SU-DHL-6 (cell line): ENCODE measurements around the gene INTS11.

Experiments
- CTCF ChIP-seq: fragments of 200-600 bp; sonication (generic); IDR thresholded peaks from one replicate; pipeline ENCODE4 v1.5.1; 2017; ENCODE audit warnings: antibody characterized with exemption, mild to moderate bottlenecking, low read length, moderate library complexity; ENCODE audit not compliant: insufficient read depth, poor library complexity, severe bottlenecking
- EZH2phosphoT487 ChIP-seq: fragments of 200-600 bp; sonication (generic), shearing (Covaris generic); conservative IDR thresholded peaks from 2 replicates; pipeline ENCODE4 v1.6.1; 2018; ENCODE audit warnings: mild to moderate bottlenecking, antibody characterized with exemption, low read length, moderate library complexity, mixed read lengths

- TF ChIP-seq CTCF (no peak), EZH2phosphoT487 (no peak)
Measured at GRCh38 chr1:1356796-1357401, 32.4 kb upstream of the INTS11 start.
